Stimulated activated CD8-positive, alpha-beta memory T cell treated with anti-CD3 and anti-CD28 coated beads, Interleukin-12 subunit alpha, Interleukin-12 subunit beta, amount 100 ng/mL, for 1 hour (primary cell): ENCODE measurements around the gene C17orf107.
"Not testable (repeated sequence)": the region's sequence is repeated elsewhere in the genome, so short reads cannot be mapped to it uniquely, and the experiment has no call there.

Experiments used
- DNase-seq: peaks from one replicate; pipeline ENCODE4 v3.0.0-alpha.2; 2020; ENCODE audit warnings: low read depth

The C17orf107 gene

DNA sequence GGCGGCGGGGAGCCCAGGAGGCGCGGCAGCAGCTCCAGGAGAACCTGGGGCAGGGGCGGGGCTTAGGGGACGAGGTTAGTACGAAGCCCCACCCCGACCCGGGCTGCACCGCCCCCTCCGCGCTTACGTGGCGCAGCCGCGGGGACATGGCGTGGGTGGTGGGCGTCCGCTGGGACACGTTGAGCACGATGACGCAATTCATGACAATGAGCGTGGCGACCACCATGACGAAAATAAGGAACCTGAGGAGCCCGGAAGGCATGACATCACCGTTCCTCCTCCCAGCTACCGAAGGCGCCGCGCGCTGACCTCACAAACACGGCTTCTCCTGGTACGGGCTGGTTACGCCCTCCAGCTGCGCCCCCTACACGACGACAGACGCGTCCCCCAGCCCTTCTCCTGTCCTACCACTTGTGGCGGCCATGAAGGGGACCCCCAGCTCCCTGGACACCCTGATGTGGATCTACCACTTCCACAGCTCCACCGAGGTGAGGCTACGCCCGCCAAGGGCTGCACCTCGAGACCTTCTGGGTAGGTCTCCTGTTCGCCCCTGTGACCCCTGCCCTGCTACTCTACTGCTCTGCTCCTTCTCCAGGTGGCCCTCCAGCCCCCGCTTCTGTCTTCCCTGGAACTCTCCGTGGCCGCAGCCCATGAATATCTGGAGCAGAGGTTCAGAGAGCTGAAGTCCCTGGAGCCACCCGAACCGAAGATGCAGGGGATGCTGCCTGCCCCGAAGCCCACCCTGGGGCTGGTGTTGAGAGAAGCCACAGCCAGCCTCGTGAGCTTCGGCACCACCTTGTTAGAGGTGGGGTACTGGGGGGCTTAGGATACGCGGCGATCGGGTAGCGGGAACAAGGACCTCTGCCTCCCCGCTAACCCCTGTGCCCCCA, at the start of gene C17orf107:
Gene C17orf107 (plus strand): TSS at position 196 of the 890 bp plus-strand sequence. CDS start 227 bp downstream, at position 423.
- peak; percentile 86 for DNase-seq

DNA sequence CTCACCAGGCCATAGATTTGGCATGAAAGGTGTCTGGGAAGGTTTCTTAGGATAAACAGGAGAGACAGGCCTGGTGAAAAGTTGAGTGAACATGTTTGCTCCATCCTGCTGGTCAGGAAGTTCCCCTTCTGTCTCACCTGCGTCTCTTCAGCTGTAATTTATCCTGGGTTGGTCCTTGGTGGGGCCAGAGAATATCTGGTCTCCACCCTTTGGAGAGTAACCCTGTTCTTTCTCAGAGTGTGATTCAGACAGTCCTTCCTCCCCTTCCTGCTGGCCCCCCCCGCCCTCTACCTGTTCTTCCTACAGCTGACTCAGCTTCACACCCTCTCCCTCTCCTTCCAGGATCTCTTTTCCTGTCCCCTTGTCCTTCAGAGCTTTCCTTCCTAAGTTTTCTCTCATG, 49.1 kb upstream of the C17orf107 start:
- no peak for DNase-seq

DNA sequence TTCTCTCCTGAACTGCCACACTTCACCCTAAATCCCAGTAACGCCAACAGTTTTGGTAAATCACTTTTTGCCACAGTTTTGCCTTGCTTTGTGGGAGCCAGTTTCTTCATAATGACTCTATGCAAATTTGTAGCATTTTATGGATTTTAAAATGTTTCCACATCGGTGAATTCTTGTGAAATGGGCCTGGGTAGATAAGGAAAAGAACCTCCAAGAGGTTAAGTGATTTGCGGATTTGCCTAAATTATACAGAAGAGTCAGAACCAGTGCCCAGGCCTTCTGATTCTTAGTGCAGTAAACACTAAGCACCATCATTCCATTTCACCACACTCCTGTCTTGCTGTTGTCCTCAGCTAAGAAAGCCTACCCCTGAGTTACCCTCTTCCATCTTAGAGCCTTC, 48.3 kb upstream of the C17orf107 start:
- DNase-seq, result no peak

DNA sequence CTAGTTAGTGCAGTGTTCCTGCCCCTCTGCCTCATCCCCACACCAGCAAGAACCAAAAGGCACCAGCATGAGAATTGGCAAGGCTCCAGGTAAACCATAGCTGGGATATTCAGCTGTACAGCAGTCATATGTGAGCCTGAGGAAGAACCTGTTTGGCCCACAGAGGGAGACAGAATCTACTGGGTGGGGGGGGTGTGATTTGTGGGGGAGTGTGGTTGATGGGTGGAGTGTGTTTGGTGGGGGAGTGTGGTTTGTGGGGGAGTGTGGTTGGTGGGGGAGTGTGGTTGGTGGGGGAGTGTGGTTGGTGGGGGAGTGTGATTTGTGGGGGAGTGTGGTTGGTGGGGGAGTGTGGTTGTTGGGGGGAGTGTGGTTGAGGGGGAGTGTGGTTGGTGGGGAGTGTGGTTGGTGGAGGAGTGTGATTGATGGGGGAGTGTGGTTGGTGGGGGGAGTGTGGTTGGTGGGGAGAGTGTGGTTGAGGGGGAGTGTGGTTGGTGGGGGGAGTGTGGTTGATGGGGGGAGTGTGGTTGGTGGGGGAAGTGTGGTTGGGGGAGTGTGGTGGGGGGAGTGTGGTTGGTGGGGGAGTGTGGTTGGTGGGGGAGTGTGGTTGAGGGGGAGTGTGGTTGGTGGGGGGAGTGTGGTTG, 46.6 kb upstream of the C17orf107 start:
- DNase-seq, result no peak

DNA sequence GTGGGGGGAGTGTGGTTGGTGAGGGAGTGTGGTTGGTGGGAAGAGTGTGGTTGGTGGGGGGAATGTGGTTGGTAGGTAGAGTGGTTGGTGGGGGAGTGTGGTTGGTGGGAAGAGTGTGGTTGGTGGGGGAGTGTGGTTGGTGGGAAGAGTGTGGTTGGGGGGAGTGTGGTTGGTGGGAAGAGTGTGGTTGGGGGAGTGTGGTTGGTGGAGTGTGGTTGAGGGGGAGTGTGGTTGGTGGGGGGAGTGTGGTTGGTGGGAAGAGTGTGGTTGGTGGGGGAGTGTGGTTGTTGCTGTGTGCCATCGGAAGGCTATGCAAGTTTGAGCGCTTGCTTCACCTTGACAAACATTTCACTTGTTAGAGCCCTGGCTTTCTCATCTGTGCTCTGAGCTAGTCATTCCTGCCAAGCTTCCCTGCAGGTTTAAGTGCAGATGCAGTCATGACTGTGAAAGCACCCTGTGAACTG, 46.1 kb upstream of the C17orf107 start:
- DNase-seq, result no peak

DNA sequence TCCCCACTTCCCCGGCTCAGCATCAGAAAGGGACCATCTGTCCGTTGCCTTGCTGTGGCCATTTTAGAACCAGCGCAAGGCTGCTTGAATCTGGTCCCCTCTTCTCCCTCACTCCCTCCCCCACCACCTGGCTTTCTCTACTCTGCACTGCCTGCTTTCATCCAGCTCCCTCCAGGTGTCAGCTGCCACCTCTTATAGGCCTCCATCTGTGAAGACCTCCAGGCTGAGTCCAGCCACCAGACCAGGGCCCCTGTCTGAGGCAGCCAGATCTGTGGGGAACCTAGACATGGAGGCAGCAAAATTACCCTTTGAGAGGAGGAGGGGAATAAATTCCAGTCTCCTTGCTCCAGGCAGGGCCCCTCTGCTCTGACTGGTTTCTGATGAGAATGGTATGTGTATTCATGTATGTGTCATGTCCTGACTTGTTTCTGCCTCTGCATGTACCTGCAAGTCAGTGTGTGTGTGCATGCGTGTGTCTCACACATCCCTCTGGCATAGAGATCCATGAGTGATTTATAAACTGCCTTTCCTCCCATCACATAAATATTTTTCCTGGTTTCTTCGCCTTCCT, 45.1 kb upstream of the C17orf107 start:
- DNase-seq, result no peak

DNA sequence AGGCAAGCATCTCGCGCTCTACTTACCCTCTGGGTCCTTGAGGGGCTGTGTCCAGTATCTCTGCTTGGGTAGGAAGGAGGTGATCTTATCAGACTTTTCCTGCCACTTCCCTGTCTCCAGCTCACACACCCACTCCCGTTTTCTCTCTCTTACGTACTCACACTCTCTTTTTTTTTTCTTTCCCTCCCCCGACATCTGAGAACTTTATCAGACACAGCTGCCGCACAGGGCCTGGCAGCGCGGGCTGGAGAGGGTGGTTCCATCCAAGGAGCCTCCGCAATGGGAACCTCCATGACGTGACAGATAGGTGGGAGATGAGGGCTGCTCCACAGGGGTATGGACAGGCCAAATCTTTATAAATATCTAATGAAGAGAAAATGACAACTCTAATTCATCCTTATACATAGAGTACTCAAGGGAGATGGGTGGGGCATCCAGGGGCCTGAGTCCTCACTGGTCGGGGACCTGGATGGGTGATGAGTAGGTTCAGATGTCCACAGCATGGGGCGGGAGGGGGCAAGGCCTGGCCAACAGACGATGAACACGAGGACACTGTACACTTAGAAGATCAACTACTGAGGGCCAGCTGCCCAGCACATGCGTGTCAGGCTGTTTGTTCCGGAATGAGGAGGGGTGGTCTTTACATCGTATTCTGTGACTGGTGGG, 42.9 kb upstream of the C17orf107 start:
- DNase-seq, result no peak

DNA sequence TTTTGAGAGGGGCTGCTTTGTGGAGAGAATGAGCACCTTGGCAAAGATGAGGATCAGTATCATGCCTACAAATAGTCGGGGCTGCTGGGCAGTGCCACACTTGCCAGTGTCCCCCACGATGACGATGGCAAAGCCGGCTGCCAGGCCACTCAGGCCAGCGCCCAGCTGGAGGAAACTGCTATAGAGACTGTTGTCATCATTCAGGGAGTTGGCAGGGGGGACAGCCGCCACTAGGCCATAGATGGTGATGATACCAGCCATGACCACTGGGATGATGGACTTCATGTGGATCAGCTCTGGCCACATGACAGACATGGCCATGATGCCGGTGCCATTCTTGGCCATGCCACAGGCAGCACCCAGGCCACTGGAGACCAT, 42.4 kb upstream of the C17orf107 start:
- DNase-seq, result no peak

DNA sequence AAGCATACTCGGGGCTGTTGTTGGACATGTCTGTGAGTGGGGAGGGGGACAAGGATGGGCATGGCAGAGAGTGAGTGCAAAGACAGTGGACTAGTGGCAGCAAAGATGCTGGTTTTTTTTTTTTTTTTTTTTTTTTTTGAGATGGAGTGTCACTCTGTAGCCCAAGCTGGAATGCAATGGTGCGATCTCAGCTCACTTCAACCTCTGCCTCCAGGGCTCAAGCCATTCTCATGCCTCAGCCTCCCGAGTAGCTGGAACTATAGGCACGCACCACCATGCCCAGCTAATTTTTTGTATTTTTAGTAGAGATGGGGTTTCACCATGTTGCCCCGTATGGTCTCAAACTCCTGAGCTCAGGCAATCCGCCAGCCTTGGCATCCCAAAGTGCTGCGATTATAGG, 42.0 kb upstream of the C17orf107 start:
- DNase-seq, result not testable (repeated sequence)

DNA sequence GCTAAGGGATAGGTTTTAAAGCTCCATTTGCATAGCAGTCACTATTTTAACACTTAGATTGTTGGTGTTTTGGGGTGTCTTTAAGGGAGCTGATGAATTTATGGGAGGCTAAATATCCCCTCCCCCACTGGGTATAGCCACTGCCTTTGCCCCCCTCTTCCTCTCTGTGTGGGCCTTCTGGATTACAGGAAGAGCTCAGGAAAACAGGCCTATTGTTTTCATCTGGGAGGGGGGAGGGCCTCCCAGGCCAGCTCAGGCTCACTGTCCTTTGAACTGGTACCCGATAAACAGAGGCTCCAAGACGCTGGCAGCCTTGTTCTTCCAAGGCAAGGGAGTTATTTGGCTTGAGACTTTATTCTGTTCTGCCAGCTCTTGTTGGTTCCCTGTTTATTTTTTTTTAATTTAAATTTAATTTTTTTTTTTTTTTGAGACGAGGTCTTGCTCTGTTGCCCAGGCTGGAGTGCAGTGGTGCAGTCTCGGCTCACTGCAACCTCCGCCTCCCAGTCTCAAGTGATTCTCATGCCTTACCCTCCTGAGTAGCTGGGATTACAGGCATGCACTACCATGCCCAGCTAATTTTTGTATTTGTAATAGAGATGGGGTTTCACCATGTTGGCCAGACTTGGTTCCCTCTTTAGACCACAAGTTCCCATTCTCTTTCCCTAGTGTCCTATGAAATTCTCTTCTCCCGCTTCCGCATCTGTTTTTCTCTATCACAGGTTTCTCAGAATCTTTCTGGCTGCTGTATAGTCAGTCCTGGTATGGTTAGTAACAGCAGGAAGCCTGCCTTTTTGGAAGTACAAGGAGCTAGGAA, 41.1 kb upstream of the C17orf107 start:
- DNase-seq, result no peak

DNA sequence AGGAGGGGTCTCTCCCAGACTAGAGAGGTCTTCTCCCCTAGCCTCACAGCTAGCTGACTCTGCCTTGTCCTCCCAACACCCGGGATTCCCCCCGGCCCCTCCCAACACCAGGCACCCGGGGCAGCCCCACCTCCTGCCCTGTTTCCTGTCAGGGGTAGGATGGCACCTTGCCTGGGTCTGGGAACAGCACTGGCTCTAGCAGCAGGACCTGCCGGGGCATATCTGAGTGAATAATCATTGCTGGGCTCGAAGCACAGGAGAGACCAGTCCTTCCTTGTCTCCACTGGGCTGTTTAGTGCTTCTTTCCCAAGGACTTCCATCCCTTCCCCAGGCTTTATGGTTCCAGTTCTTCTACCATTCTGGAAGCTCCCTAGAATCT, 40.5 kb upstream of the C17orf107 start:
- no peak for DNase-seq

DNA sequence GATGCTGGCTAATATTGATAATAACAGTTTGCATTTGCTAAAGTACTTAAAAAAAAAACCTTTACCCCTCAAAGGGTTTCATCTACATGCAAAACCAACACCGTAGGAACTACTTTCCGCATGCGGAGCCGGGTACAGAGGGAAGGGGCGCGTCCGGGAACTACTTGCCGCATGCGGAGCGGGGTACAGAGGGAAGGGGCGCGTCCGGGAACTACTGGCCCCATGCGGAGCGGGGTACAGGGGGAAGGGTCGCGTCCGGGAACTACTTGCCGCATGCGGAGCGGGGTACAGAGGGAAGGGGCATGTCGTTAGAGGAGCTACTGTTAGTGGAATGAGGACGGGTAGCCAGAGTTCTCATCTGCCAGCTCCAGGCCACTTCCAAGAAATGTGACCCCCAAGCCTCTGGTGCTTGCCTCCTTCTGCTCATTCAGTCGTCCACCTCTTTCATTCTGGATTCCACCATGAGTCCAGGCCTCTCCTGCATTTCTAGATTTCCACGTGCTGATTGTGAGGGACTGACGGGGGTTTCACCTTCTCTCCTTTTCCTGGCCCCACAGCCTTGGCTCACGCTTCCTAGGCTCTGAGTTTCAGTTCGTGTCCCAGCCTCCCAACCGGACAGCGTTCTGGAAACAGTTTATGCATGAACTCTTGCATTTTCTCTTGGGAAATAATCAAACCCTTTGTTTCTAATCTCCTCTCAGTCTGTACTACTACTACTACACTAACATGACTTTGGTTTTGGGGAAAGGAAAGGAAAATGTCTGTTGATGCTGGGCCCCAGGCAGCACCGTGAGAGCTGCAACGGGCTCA, 39.3 kb upstream of the C17orf107 start:
- no peak for DNase-seq

DNA sequence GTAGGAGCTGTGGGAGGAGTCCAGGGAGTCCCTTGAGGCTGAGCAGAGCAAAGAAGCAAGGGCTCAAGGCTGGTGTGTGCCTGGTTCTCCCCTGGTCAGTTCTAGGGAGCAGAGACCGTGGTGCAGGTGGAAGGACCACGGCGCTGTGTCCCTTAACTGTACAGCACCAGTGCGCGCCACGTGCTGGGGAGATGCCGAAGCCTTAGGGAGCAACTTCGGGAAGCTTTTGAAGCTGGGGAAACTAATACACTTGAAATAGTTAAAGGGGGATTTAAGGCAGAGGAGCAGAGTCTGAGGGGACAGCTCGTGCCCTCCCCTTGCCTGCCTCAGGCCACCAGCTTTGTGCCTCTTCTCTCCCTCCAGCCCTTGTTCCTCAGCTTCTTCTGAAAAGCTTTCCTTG, 38.7 kb upstream of the C17orf107 start:
- DNase-seq, result no peak

DNA sequence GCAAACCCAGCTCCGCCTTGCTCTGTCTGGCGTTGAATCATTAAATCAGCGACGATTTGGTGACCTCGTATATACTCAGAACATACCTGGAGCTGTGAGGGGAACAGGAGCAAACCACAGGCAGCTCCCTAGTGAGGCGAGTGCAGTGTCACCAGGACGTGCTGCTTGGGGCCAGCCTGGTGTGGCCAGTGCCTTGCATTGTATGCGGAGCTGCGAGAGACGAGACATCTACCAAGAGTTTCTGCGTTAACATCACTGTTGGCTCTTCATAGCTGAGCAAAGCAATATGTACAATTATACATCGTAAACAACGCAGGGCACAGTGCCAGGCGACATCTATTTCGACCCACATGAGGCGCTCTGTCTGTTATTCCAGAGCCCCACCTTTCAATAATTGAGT, 38.3 kb upstream of the C17orf107 start:
- no peak for DNase-seq

DNA sequence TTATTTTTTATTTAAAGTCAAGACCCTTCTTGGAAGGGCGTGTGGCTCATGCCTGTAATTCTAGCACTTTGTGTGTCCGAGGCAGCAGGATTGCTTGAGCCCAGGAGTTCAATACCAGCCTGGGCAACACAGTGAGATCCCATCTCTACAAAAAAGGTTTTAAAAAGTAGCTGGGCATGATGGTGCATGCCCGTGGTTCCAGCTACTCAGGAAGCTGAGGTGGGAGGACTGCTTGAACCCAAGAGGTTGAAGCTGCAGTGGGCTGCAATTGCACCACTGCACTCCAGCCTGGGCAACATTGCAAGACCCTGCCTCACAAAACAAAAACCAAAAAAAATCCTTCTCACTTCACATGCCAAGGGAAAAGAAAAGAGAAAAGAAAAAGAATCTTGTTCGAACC, 36.6 kb upstream of the C17orf107 start:
- DNase-seq, result no peak

DNA sequence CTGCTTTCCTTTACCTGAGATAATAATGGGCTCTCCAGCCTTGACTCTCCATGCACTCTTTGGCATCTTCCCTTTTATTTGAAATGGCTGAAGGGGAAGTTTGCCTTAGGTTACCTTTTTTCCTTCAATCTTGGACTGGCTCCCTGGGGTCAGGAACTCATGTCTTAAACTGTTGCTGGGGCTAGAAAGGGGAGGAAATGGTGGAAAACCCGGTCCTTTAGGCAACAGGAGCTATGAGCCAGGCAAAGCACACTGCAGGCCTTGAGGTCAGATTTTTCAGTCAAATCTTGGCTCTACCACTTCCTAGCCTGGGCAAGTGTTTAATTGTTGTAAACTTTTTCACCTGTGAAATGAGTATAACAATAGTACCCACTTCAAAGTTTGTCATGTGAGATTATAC, 36.0 kb upstream of the C17orf107 start:
- no peak for DNase-seq

DNA sequence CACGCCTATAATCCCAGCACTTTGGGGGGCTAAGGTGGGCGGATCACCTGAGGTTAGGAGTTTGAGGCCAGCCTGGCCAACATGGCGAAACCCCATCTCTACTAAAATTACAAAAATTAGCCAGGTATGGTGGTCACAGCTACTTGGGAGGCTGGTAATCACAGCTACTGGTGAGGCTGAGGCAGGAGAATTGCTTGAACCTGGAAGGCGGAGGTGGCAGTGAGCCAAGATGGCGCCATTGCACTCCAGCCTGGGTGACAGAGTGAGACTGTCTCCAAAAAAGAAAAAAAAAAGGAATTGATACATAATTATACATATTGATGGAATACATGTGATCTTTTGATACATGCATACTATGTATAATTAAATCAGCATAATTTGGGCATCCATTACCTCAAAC, 31.8 kb upstream of the C17orf107 start:
- not testable (repeated sequence) for DNase-seq

DNA sequence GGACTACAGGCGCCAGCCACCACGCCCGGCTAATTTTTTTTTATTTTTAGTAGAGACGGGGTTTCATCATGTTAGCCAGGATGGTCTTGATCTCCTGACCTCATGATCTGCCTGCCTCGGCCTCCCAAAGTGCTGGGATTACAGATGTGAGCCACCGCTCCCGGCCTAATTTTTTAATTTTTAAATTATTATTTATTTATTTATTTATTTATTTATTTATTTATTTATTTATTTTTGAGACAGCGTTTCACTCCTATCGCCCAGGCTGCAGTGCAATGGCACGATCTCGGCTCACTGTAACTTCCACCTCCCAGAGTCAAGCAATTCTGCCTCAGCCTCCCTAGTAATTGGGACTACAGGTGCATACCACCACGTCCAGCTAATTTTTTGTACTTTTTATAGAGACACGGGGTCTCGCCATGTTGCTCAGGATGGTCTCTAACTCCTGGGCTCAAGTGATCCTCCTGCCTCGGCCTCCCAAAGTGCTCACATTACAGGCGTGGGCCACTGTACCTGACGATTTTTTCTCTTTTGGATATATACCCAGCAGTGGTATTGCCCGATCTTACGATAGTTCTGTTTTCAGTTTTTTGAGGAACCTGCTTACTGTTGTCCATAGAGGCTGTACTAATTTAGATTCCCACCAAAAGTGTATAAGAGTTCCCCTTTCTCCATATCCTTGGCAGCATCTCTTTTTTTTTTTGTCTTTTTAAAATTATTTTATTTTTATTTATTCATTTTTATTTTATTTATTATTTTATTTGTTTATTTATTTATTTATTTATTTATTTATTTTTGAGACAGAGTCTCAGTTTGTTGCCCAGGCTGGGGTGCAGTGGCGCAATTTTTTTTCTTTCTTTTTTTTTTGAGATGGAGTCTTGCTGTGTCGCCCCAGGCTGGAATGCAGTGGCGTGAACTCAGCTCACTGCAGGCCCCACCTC, 30.0 kb upstream of the C17orf107 start:
- not testable (repeated sequence) for DNase-seq

DNA sequence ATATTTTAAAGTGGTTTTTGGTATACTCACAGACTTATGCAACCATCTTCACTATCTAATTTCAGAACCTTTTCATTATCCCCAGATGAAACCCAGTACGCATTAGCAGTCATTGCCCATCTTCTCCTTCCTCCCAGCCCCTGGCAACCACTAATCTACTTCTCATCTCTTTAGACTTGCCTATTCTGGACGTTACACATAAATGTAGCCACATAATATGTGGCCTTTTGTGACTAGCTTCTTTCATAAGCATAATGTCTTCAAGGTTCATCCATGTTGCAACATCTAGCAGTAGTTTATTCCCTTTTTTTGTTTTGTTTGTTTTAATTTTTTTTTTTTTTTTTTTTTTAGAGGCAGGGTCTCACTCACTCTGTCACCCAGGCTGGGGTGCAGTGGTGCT, 28.5 kb upstream of the C17orf107 start:
- DNase-seq, result no peak

DNA sequence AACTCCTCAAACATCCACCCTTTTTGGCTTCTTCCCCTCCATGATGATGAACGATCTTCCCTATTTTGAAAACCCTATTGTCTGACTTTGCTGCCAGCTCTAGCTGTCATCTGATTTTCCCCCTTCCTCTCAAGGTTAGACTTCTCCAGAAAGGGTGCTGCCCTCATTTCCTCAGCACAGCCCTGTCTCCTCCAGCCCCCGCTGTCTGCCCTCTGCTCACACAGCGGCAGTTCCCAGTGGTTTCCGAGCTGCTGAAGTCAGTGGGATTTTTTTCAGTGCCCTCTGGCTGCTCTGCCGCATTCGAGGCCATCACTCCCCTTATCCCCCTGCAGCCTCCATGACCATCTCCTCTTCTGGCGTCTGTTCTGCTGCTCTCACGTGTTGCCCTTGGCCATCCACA, 26.6 kb upstream of the C17orf107 start:
- no peak for DNase-seq
